HG03175 (cell line): ENCODE measurements around the gene MAPT.
"Not testable (repeated sequence)": the region's sequence is repeated elsewhere in the genome, so short reads cannot be mapped to it uniquely, and the experiment has no call there.

Experiments used
- ATAC-seq: cut with Tn5 transposase; IDR thresholded peaks from one replicate; pipeline ENCODE4 v1.9.1; 2021; ENCODE audit warnings: mild to moderate bottlenecking, moderate library complexity; ENCODE audit not compliant: unreplicated experiment

Gene MAPT

GRCh38 chr17:45949755-45950320 lies 55.5 kb downstream of the MAPT start:
- no peak for ATAC-seq

GRCh38 chr17:45950888-45951287 lies 56.5 kb downstream of the MAPT start:
- ATAC-seq = no peak

- ATAC-seq = no peak
Measured at GRCh38 chr17:45951403-45951802, 57.0 kb downstream of the MAPT start.

GRCh38 chr17:45951941-45952340 lies 57.6 kb downstream of the MAPT start:
- ATAC-seq = no peak

GRCh38 chr17:45952814-45953320 lies 58.5 kb downstream of the MAPT start:
- ATAC-seq = no peak

GRCh38 chr17:45953561-45953960 lies 59.2 kb downstream of the MAPT start:
- ATAC-seq = no peak

- no peak for ATAC-seq
Measured at GRCh38 chr17:45954914-45955313, 60.6 kb downstream of the MAPT start.

- ATAC-seq = no peak
Measured at GRCh38 chr17:45955326-45955725, 61.0 kb downstream of the MAPT start.

GRCh38 chr17:45956090-45956489 lies 61.7 kb downstream of the MAPT start:
- no peak for ATAC-seq

- not testable (repeated sequence) for ATAC-seq
Measured at GRCh38 chr17:45956746-45957145, 62.4 kb downstream of the MAPT start.

- ATAC-seq = no peak
Measured at GRCh38 chr17:45958307-45958706, 64.0 kb downstream of the MAPT start.

GRCh38 chr17:45958994-45959665 lies 64.8 kb downstream of the MAPT start:
- ATAC-seq = no peak

- no peak for ATAC-seq
Measured at GRCh38 chr17:45960311-45960710, 66.0 kb downstream of the MAPT start.

- ATAC-seq = no peak
Measured at GRCh38 chr17:45961206-45961605, 66.9 kb downstream of the MAPT start.

- ATAC-seq = no peak
Measured at GRCh38 chr17:45962221-45962972, 68.0 kb downstream of the MAPT start.

GRCh38 chr17:45963283-45963682 lies 68.9 kb downstream of the MAPT start:
- no peak for ATAC-seq

- ATAC-seq = no peak
Measured at GRCh38 chr17:45963889-45964288, 69.5 kb downstream of the MAPT start.

GRCh38 chr17:45964634-45965033 lies 70.3 kb downstream of the MAPT start:
- no peak for ATAC-seq

GRCh38 chr17:45965812-45966211 lies 71.5 kb downstream of the MAPT start:
- no peak for ATAC-seq

- ATAC-seq = no peak
Measured at GRCh38 chr17:45966606-45967280, 72.4 kb downstream of the MAPT start.

- no peak for ATAC-seq
Measured at GRCh38 chr17:45967378-45967777, 73.0 kb downstream of the MAPT start.
